ENCODE results near the gene LMAN2. TPM values are rescaled to one million over a fixed set of nuclear protein-coding genes. Genes with fewer than 3 reads are reported as not detected.

Gene LMAN2
- total RNA-seq, 1 experiment from 2014 or later = 106 TPM

DNA sequence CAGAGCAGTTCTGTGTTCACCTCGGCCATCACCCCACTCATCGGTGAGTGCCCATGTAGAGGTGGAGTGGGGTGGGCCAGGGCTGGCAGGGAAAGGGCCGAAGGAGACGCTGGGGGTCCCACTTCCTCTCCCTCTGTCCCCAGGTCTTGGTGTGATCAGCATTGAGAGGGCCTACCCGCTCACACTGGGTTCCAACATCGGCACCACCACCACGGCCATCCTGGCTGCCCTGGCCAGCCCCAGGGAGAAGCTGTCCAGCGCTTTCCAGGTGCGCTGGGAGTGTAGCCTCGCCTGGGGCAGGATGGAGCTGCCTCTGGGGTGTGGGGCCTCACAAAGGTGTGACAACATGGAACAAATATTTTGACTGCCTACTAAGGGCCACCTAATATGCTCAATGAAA lies 45.3 kb upstream of the LMAN2 start:
- no peak overlapping the region for H3K23ac ChIP-seq (ENCODE audit: insufficient read length, low read depth, low read length)
- no peaks in the 10 kb centered on the region for H3K9me3 ChIP-seq (ENCODE audit: control insufficient read depth, low read depth, low read length)
- H3K27ac ChIP-seq (ENCODE audit: insufficient read length, low read depth, low read length) = no peak overlapping the region
- H3K4me2 ChIP-seq (ENCODE audit: insufficient read depth, insufficient read length, low read length) = no peak overlapping the region
- no peaks in the 10 kb centered on the region for H3K9me3 Mint-ChIP-seq
- no peak overlapping the region for H2BK120ac ChIP-seq (ENCODE audit: low read depth, low read length, poor library complexity, severe bottlenecking)
- no peak overlapping the region for H4K8ac ChIP-seq (replicated peaks; ENCODE audit: insufficient read length, low read depth, low read length)
- H3K27me3 Mint-ChIP-seq (ENCODE audit: low read depth) = peaks cover 37% of the 10 kb centered on the region
- no peaks in the 10 kb centered on the region for H4K20me1 ChIP-seq (ENCODE audit: control insufficient read depth, insufficient read depth, insufficient read length)
- H3K18ac ChIP-seq (ENCODE audit: insufficient read length, low read depth, low read length) = no peak overlapping the region
- H3K56ac ChIP-seq (ENCODE audit: insufficient read length, low read depth, low read length) = no peak overlapping the region
- H4K5ac ChIP-seq (ENCODE audit: insufficient read length, low read depth, low read length) = no peak overlapping the region
- no peak overlapping the region for H2BK20ac ChIP-seq (ENCODE audit: low read depth, low read length, poor library complexity, severe bottlenecking)
- no peak overlapping the region for H3K27ac Mint-ChIP-seq
- H4K91ac ChIP-seq (ENCODE audit: insufficient read length, low read depth, low read length) = no peak overlapping the region
- no peaks in the 10 kb centered on the region for H3K79me1 ChIP-seq (ENCODE audit: insufficient read depth, low read depth, low read length, poor library complexity, severe bottlenecking)
- no peak overlapping the region for H3K14ac ChIP-seq (ENCODE audit: insufficient read depth, low read length)
- no peak overlapping the region for H3K4ac ChIP-seq (ENCODE audit: low read depth, low read length)
- DNase-seq = no peak
- peaks cover 10 to 17% of the 10 kb centered on the region in 2 experiments for H3K4me1 Mint-ChIP-seq
- no peaks in the 10 kb centered on the region for H3K79me2 ChIP-seq (ENCODE audit: insufficient read depth, low read length)
- WGBS (ENCODE audit: extremely low coverage, insufficient read length, low lambda C conversion rate) = no CpG with 5 or more reads among the region's 10 CpGs
- H3K9ac ChIP-seq (ENCODE audit: extremely low read depth, insufficient read length, low read length) = no peak overlapping the region
- no peaks in the 10 kb centered on the region; the same call in 1 of the 2 replicates for H3K4me1 ChIP-seq (ENCODE audit: insufficient read depth, low read length)
- H3K23me2 ChIP-seq (ENCODE audit: insufficient read length, low read depth, low read length, poor library complexity, severe bottlenecking) = no peaks in the 10 kb centered on the region
- no peak overlapping the region for H2AFZ ChIP-seq (ENCODE audit: low read length)
- no peak overlapping the region for H3K4me3 Mint-ChIP-seq
- TF ChIP-seq, protein P1, sequence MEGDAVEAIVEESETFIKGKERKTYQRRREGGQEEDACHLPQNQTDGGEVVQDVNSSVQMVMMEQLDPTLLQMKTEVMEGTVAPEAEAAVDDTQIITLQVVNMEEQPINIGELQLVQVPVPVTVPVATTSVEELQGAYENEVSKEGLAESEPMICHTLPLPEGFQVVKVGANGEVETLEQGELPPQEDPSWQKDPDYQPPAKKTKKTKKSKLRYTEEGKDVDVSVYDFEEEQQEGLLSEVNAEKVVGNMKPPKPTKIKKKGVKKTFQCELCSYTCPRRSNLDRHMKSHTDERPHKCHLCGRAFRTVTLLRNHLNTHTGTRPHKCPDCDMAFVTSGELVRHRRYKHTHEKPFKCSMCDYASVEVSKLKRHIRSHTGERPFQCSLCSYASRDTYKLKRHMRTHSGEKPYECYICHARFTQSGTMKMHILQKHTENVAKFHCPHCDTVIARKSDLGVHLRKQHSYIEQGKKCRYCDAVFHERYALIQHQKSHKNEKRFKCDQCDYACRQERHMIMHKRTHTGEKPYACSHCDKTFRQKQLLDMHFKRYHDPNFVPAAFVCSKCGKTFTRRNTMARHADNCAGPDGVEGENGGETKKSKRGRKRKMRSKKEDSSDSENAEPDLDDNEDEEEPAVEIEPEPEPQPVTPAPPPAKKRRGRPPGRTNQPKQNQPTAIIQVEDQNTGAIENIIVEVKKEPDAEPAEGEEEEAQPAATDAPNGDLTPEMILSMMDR (conservative IDR thresholded peaks at IDR 0.05) = no peak
- H3K27me3 ChIP-seq (ENCODE audit: insufficient read depth, low read length) = no peaks in the 10 kb centered on the region; the same call in 1 of the 2 replicates
- H2BK5ac ChIP-seq (ENCODE audit: insufficient read length, low read length) = no peak overlapping the region
- no peak overlapping the region for H3T11ph ChIP-seq (ENCODE audit: low read length)
- H2BK12ac ChIP-seq (ENCODE audit: insufficient read length, low read depth, low read length) = no peak overlapping the region
- no peak overlapping the region for H2AK5ac ChIP-seq (ENCODE audit: insufficient read length, low read length)
- H3K36me3 Mint-ChIP-seq (ENCODE audit: insufficient read depth in 1 of 3, low read depth in 3 of 3) = no peaks in the 10 kb centered on the region
- H2BK15ac ChIP-seq (ENCODE audit: low read depth, low read length) = no peak overlapping the region
